ENCODE data around the gene SKAP2. TPM values are rescaled to one million over a fixed set of nuclear protein-coding genes. Genes with fewer than 3 reads are reported as not detected.

The SKAP2 gene
- total and polyA plus RNA-seq, 8 donors, result 2.9 to 16.3 (median 4.6) TPM

- FAIRE-seq (no peak), DNase-seq (no peak), ATAC-seq (peak in 2 of 4 donors; percentile 37 to 54)
- H3K4me3 ChIP-seq, result no peak overlapping the region
- no peaks in the 10 kb centered on the region for H3K4me1 ChIP-seq
- intact Hi-C loops (cut with DNase I), result no loop called here
- no peak for TF ChIP-seq CTCF (IDR thresholded peaks at IDR 0.05)
- 57 to 68% methylated on average over 11 of the region's 11 CpGs for WGBS, 2 donors
- no peak overlapping the region for H3K27ac ChIP-seq
- H3K36me3 ChIP-seq, result no peaks in the 10 kb centered on the region
- no peaks in the 10 kb centered on the region for H3K9me3 ChIP-seq
- H3K27me3 ChIP-seq, result no peaks in the 10 kb centered on the region
These were observed 236.5 kb downstream of the SKAP2 start for GRCh38 chr7:26627891-26628341.

DNA sequence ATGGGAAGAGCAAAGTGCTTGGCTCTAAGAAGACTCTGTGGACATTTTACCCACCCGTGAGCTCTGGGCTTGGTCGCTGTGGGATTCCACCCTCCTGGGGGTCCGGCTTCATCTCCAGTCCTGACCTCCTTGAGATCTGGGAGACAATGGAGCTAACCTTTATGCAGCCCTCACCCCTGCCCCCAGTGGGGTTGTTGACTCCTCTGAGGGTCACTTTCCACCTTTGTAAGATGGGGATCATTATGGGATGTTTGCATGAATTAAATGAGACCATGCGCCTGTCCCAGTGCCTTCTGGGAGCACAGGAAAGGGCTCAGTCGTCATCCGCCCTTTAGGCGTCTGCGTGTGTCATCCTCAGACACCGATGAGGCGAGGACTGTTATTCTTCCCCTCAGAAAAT lies 237.2 kb downstream of the SKAP2 start:
- no peak for TF ChIP-seq CTCF (IDR thresholded peaks at IDR 0.05)
- intact Hi-C loops (cut with DNase I), result no loop called here
- DNase-seq (no peak), FAIRE-seq (no peak), ATAC-seq (no peak)
- 93 to 94% methylated on average over 10 of the region's 10 CpGs for WGBS, 2 donors
- no peak overlapping the region for H3K4me3 ChIP-seq
- no peak overlapping the region for H3K27ac ChIP-seq
- no peaks in the 10 kb centered on the region for H3K36me3 ChIP-seq
- no peaks in the 10 kb centered on the region for H3K9me3 ChIP-seq
- no peaks in the 10 kb centered on the region for H3K4me1 ChIP-seq
- no peaks in the 10 kb centered on the region for H3K27me3 ChIP-seq

GRCh38 chr7:26626687-26627086 lies 237.7 kb downstream of the SKAP2 start:
- H3K9me3 ChIP-seq, result no peaks in the 10 kb centered on the region
- WGBS, 2 donors, result 89 to 93% methylated on average over 2 of the region's 2 CpGs
- H3K36me3 ChIP-seq, result no peaks in the 10 kb centered on the region
- intact Hi-C loops (cut with DNase I), result no loop called here
- H3K4me1 ChIP-seq, result no peaks in the 10 kb centered on the region
- no peak overlapping the region for H3K4me3 ChIP-seq
- no peak overlapping the region for H3K27ac ChIP-seq
- no peak for ATAC-seq
- no peaks in the 10 kb centered on the region for H3K27me3 ChIP-seq
- no peak for DNase-seq
- FAIRE-seq, result no peak
- TF ChIP-seq CTCF (IDR thresholded peaks at IDR 0.05), result no peak

GRCh38 chr7:26626156-26626555 lies 238.2 kb downstream of the SKAP2 start:
- Histone ChIP-seq H3K36me3 (no peaks in the 10 kb centered on the region), H3K4me3 (no peak overlapping the region), H3K27me3 (no peaks in the 10 kb centered on the region), H3K27ac (no peak overlapping the region), H3K9me3 (no peaks in the 10 kb centered on the region), H3K4me1 (no peaks in the 10 kb centered on the region)
- intact Hi-C loops (cut with DNase I), result no loop called here
- WGBS, 2 donors, result 95% methylated on average over 8 of the region's 8 CpGs
- TF ChIP-seq CTCF (IDR thresholded peaks at IDR 0.05), result no peak
- FAIRE-seq (no peak), ATAC-seq (no peak), DNase-seq (no peak)

GRCh38 chr7:26625286-26625685 lies 239.1 kb downstream of the SKAP2 start:
- Histone ChIP-seq H3K27ac (no peak overlapping the region), H3K4me3 (no peak overlapping the region), H3K4me1 (no peaks in the 10 kb centered on the region), H3K36me3 (no peaks in the 10 kb centered on the region), H3K27me3 (no peaks in the 10 kb centered on the region), H3K9me3 (no peaks in the 10 kb centered on the region)
- no peak for TF ChIP-seq CTCF (IDR thresholded peaks at IDR 0.05)
- intact Hi-C loops (cut with DNase I), result no loop called here
- WGBS, 2 donors, result 47 to 52% methylated on average over 4 of the region's 4 CpGs
- FAIRE-seq, result no peak
- peak; percentile 40 to 65 (median 56) for ATAC-seq
- no peak for DNase-seq

Measured in pancreas (tissue), 10 donors.